OCI-LY7 (cell line): ENCODE data around the gene TLE4. TPM values are rescaled to one million over a fixed set of nuclear protein-coding genes. Genes with fewer than 3 reads are reported as not detected.

ENCODE experiments used
- BruUV-seq: library from RNA; stranded (reverse); fragments of 400-500 nt; replicated peaks from 2 replicates; lab custom pipeline; 2021; lab: Mats Ljungman, UMichigan
- CTCF ChIA-PET: fragments of 300-600 bp; sonication (Branson Sonifier 250); formaldehyde crosslinking; loops from one replicate; lab custom pipeline; 2022; ENCODE audit warnings: antibody characterized with exemption; ENCODE audit not compliant: unreplicated experiment; lab: Charles Lee
- POLR2A ChIA-PET: fragments of 300-600 bp; sonication (Branson Sonifier 250); formaldehyde crosslinking; loops from one replicate; lab custom pipeline; 2022; ENCODE audit warnings: antibody characterized with exemption; lab: Charles Lee
- DNase-seq: peaks from one replicate; pipeline ENCODE4 v3.0.0-alpha.2; 2015; ENCODE audit warnings: low spot score
- H2AFZ ChIP-seq: fragments of 200-600 bp; sonication (generic), shearing (Covaris generic); 2 replicates; pipeline ENCODE4 v1.6.1; 2014; ENCODE audit warnings: mild to moderate bottlenecking, antibody characterized with exemption, low read length, moderate library complexity
- H3K27ac ChIP-seq: fragments of 200-600 bp; sonication (generic); 2 replicates; pipeline ENCODE4 v1.5.1; 2014; ENCODE audit warnings: mixed run types, low read depth, mild to moderate bottlenecking, moderate library complexity, low read length, inconsistent platforms; ENCODE audit not compliant: poor library complexity, severe bottlenecking
- H3K36me3 ChIP-seq: fragments of 200-600 bp; sonication (generic); 2 replicates; pipeline ENCODE4 v1.6.1; 2014; ENCODE audit warnings: mild to moderate bottlenecking, antibody characterized with exemption, low read length, moderate library complexity, mixed read lengths; ENCODE audit not compliant: insufficient read depth
- H3K4me1 ChIP-seq: fragments of 200-600 bp; sonication (generic); 2 replicates; pipeline ENCODE4 v1.5.1; 2014; ENCODE audit warnings: mild to moderate bottlenecking, low read length; ENCODE audit not compliant: insufficient read depth, poor library complexity, severe bottlenecking
- H3K4me2 ChIP-seq: fragments of 200-600 bp; sonication (generic); 2 replicates; pipeline ENCODE4 v1.6.1; 2014; ENCODE audit warnings: mild to moderate bottlenecking, low read length
- H3K4me3 ChIP-seq: fragments of 200-600 bp; sonication (generic); 2 replicates; pipeline ENCODE4 v1.5.1; 2014; ENCODE audit warnings: mild to moderate bottlenecking, low read depth, low read length; ENCODE audit not compliant: poor library complexity, severe bottlenecking
- H3K79me2 ChIP-seq: fragments of 200-600 bp; sonication (generic); 2 replicates; pipeline ENCODE4 v1.6.1; 2016; ENCODE audit warnings: low read depth, mild to moderate bottlenecking, low read length, moderate library complexity, mixed read lengths; ENCODE audit not compliant: insufficient read depth
- H3K9me2 ChIP-seq: fragments of 200-600 bp; sonication (generic); 2 replicates; pipeline ENCODE4 v1.6.1; 2016; ENCODE audit warnings: mild to moderate bottlenecking, low read length, mixed read lengths; ENCODE audit not compliant: insufficient read depth
- H3K9me3 ChIP-seq: fragments of 200-600 bp; sonication (generic); 2 replicates; pipeline ENCODE4 v1.6.1; 2014; ENCODE audit warnings: mild to moderate bottlenecking, mixed run types, low read length, mixed read lengths
- H4K20me1 ChIP-seq: fragments of 200-600 bp; sonication (generic); 2 replicates; pipeline ENCODE4 v1.6.1; 2014; ENCODE audit warnings: mild to moderate bottlenecking, antibody characterized with exemption, low read length, moderate library complexity, mixed read lengths; ENCODE audit not compliant: insufficient read depth
- CTCF ChIP-seq: fragments of 200-600 bp; sonication (generic); conservative IDR thresholded peaks from 2 replicates; pipeline ENCODE4 v1.5.1; 2014; ENCODE audit warnings: mild to moderate bottlenecking, antibody characterized with exemption, low read length, moderate library complexity, mixed read lengths
- EZH2phosphoT487 ChIP-seq: fragments of 200-600 bp; sonication (generic); IDR thresholded peaks from 2 replicates; pipeline ENCODE4 v1.6.1; 2018; ENCODE audit warnings: low read depth, borderline replicate concordance, mild to moderate bottlenecking, mixed run types, antibody characterized with exemption, low read length, moderate library complexity, mixed read lengths
- intact Hi-C: fragments of 100-400 bp; cut with micrococcal nuclease; formaldehyde crosslinking; loops from one replicate; pipeline ENCODE4 v1.10.0; 2022; ENCODE audit not compliant: unreplicated experiment
- total RNA-seq, 2 experiments: library from RNA; depleted of rRNA in 1 of 2; stranded (reverse); fragments of >200 nt in 1 of 2; shearing (Covaris generic) in 1 of 2; gene quantifications; 2 replicates each; pipeline ENCODE4 v1.2.3, GENCODE V29; 2014 to 2022

Gene TLE4
- total RNA-seq, 2 experiments from 2014 or later: 36.7 to 41.7 TPM

- Histone ChIP-seq H3K9me3 (no peaks in the 10 kb centered on the region), H3K9me2 (no peaks in the 10 kb centered on the region), H4K20me1 (no peaks in the 10 kb centered on the region), H3K79me2 (no peaks in the 10 kb centered on the region), H3K36me3 (peaks cover 4% of the 10 kb centered on the region; the same call in 1 of the 2 replicates), H3K4me2 (no peak overlapping the region), H2AFZ (no peak overlapping the region), H3K27ac (no peak overlapping the region), H3K4me1 (no peaks in the 10 kb centered on the region), H3K4me3 (no peak overlapping the region)
- DNase-seq: no peak
- no TSS peak for BruUV-seq
- ChIA-PET POLR2A (no interaction called here), CTCF (no interaction called here)
- TF ChIP-seq EZH2phosphoT487 (no peak), CTCF (no peak)
- intact Hi-C loops: no loop called here
These were observed 94.2 kb downstream of the TLE4 start for GRCh38 chr9:79665931-79666330.

DNA sequence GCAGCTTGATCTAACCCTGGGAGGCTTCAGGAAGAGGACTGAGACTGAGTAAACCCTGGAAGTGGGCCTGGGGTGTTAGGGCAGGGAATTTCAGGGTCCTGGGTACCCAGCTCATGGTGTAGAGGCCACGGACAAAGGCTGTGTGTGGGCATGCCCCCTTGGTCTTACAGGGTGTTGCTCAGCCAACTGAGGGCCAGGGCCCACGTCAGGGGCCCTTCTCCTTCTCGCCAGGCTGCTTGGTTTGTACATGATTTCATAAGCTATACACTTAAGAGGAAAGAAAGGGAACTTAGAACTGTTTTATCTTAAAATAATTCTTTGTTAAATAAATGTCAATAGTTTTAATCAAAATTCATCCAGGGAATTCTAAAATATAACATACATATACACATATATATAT lies 95.4 kb downstream of the TLE4 start:
- Histone ChIP-seq H2AFZ (no peak overlapping the region), H3K4me2 (no peak overlapping the region), H3K9me2 (no peaks in the 10 kb centered on the region), H4K20me1 (no peaks in the 10 kb centered on the region), H3K4me3 (no peak overlapping the region), H3K79me2 (no peaks in the 10 kb centered on the region), H3K4me1 (no peaks in the 10 kb centered on the region), H3K27ac (no peak overlapping the region), H3K36me3 (peaks cover 4% of the 10 kb centered on the region; the same call in 1 of the 2 replicates), H3K9me3 (no peaks in the 10 kb centered on the region)
- TF ChIP-seq EZH2phosphoT487 (no peak), CTCF (no peak)
- ChIA-PET POLR2A (interaction anchor here (0.6 kb wide), 1 partner anchor 1148 kb away, joined by 3 read pairs; no protein-coding TSS in a partner anchor), CTCF (no interaction called here)
- no peak for DNase-seq
- intact Hi-C loops: no loop called here
- BruUV-seq: no TSS peak

- no peaks in the 10 kb centered on the region for H3K79me2 ChIP-seq
- TF ChIP-seq CTCF (no peak), EZH2phosphoT487 (no peak)
These were observed 96.2 kb downstream of the TLE4 start for GRCh38 chr9:79667817-79668436.

More at GRCh38 chr9:79667817-79668436, 96.2 kb downstream of the TLE4 start:
- no peak overlapping the region for H3K27ac ChIP-seq
- H2AFZ ChIP-seq: no peak overlapping the region
- H3K4me2 ChIP-seq: no peak overlapping the region
- H3K9me3 ChIP-seq: no peaks in the 10 kb centered on the region
- no peak for DNase-seq
- H3K4me1 ChIP-seq: no peaks in the 10 kb centered on the region
- peaks cover 4% of the 10 kb centered on the region; the same call in 1 of the 2 replicates for H3K36me3 ChIP-seq
- ChIA-PET POLR2A (no interaction called here), CTCF (no interaction called here)
- H3K4me3 ChIP-seq: no peak overlapping the region
- no TSS peak for BruUV-seq
- intact Hi-C loops: no loop called here
- no peaks in the 10 kb centered on the region for H4K20me1 ChIP-seq
- no peaks in the 10 kb centered on the region for H3K9me2 ChIP-seq
